Heart left ventricle (tissue), 16 donors: ENCODE results near the gene NODAL. TPM values are rescaled to one million over a fixed set of nuclear protein-coding genes. Genes with fewer than 3 reads are reported as not detected.

ENCODE experiments used
- ATAC-seq, 4 donors: fragments of 200-7000 bp; cut with Tn5 transposase; one replicate each; pipeline ENCODE4 v1.9.1; 2020 to 2022; ENCODE audit warnings: moderate library complexity in 4 of 4, mild to moderate bottlenecking in 3 of 4, moderate number of reproducible peaks in 1 of 4
- DNase-seq, 5 donors: peaks; one replicate each; pipeline ENCODE4 v3.0.0-alpha.2; 2020
- H3K27ac ChIP-seq, 12 donors: fragments of 200-600 bp; sonication (generic) in 4 of 12; one replicate each; pipeline versions ENCODE4 v1.5.0 to v1.8.0; 2016 to 2022; ENCODE audit warnings: mild to moderate bottlenecking in 2 of 12
- H3K27me3 ChIP-seq, 9 donors: fragments of 200-600 bp; sonication (generic) in 2 of 9; one replicate each; pipeline versions ENCODE4 v1.5.1 to v1.8.0; 2016 to 2022; ENCODE audit warnings: mild to moderate bottlenecking in 3 of 9
- H3K36me3 ChIP-seq, 9 donors: fragments of 200-600 bp; sonication (generic) in 2 of 9; one replicate each; pipeline versions ENCODE4 v1.5.0 to v1.8.0; 2018 to 2022; ENCODE audit warnings: mild to moderate bottlenecking in 2 of 9
- H3K4me1 ChIP-seq, 12 donors: fragments of 200-600 bp; sonication (generic) in 4 of 12; one replicate each; pipeline versions ENCODE4 v1.5.0 to v1.8.0; 2016 to 2022; ENCODE audit warnings: mild to moderate bottlenecking in 3 of 12
- H3K4me3 ChIP-seq, 12 donors: fragments of 200-600 bp; sonication (generic) in 4 of 12; one replicate each; pipeline versions ENCODE4 v1.5.0 to v1.8.0; 2017 to 2022; ENCODE audit warnings: mild to moderate bottlenecking in 9 of 12, moderate library complexity in 4 of 12
- H3K9me3 ChIP-seq, 12 donors: fragments of 200-600 bp; sonication (generic) in 4 of 12; one replicate each; pipeline versions ENCODE4 v1.5.0 to v1.8.0; 2016 to 2022; ENCODE audit warnings: mild to moderate bottlenecking in 1 of 12
- POLR2A ChIP-seq, 2 donors: fragments of 450-650 bp; IDR thresholded peaks; one replicate each; pipeline ENCODE4 v1.6.1; 2017; ENCODE audit warnings: antibody characterized with exemption in 2 of 2, mild to moderate bottlenecking in 2 of 2, moderate library complexity in 2 of 2
- whole genome bisulfite sequencing, 4 donors: extraction: QIAGEN DNeasy Blood & Tissue Kit in 2 of 4; methylation state at CpG; one replicate each; pipeline versions ENCODE4 v1.1.5 to v1.1.7; 2013 to 2018; 5-methylcytosine and 5-hydroxymethylcytosine counted together
- intact Hi-C, 10 donors: fragments of 100-400 bp; cut with DNase I; formaldehyde crosslinking; loops; one replicate each; pipeline versions ENCODE4 v1.11.1 to v1.14.2; 2022
- polyA plus RNA-seq, 2 donors: library from polyadenylated mRNA; stranded (reverse); fragments of 200-250 nt; gene quantifications; one replicate each; pipeline ENCODE4 v1.2.3, GENCODE V29; 2013
- total RNA-seq, 9 donors: library from RNA; depleted of rRNA in 2 of 9; stranded (reverse); fragments of >200 nt in 2 of 9; fragmentation: NEBNext Ultra II Directional in 3 of 9; extraction: Animal tissue kit (Norgen Biotek cat#: 25700) in 3 of 9; gene quantifications; one replicate each; pipeline versions ENCODE4 v1.1.0 to v1.2.4, GENCODE V29; 2016 to 2023
- TF ChIP-seq, protein P1 (sequence below), 12 donors: fragments of 200-600 bp; sonication (generic) in 4 of 12; IDR thresholded peaks; one replicate each; pipeline versions ENCODE4 v1.5.0 to v1.8.0; 2018 to 2022; ENCODE audit warnings: antibody characterized with exemption in 12 of 12, mild to moderate bottlenecking in 5 of 12
- donor health status: ischemic (EF 13 %, LVEDD 7.1; RV severe dilation, severe dysfunction).
- donor health status: healthy with polysubstance abuse.
- donor health status: DM: no; HTN: yes; CAD: no.
- donor health status: DM: no; HTN: no; CAD: no.
- donor health status: ischemic (EF 25% LVEDD 6.9; RV normal size, moderate dysfunction).
- donor health status: ischemic (EF 25% LVEDD 5.7; RV mildly dilated, moderate dysfunction).
- donor health status: healthy.
- donor health status: DM: yes; HTN: yes; CAD: no.
- donor health status: ischemic (EF 35%, LVEDD 5.7; RV mildly dilated, moderate dysfunction).
- donor health status: nonischemic (EF 11% LVEDD 7.7; RV severe dilation, severe dysfunction).
- donor health status: DM: yes; HTN: yes; CAD: no.
- donor health status: PGD.
- donor health status: ischemic (EF 29% LVEDD 5.4; RV normal size, mild dysfunction).
- donor health status: nonischemic (EF 23%, LVEDD 6.1; RV moderate dilation, normal function).

NODAL gene
- total and polyA plus RNA-seq, 11 donors: 0.22 to 0.37 TPM; not detected in 9

DNA sequence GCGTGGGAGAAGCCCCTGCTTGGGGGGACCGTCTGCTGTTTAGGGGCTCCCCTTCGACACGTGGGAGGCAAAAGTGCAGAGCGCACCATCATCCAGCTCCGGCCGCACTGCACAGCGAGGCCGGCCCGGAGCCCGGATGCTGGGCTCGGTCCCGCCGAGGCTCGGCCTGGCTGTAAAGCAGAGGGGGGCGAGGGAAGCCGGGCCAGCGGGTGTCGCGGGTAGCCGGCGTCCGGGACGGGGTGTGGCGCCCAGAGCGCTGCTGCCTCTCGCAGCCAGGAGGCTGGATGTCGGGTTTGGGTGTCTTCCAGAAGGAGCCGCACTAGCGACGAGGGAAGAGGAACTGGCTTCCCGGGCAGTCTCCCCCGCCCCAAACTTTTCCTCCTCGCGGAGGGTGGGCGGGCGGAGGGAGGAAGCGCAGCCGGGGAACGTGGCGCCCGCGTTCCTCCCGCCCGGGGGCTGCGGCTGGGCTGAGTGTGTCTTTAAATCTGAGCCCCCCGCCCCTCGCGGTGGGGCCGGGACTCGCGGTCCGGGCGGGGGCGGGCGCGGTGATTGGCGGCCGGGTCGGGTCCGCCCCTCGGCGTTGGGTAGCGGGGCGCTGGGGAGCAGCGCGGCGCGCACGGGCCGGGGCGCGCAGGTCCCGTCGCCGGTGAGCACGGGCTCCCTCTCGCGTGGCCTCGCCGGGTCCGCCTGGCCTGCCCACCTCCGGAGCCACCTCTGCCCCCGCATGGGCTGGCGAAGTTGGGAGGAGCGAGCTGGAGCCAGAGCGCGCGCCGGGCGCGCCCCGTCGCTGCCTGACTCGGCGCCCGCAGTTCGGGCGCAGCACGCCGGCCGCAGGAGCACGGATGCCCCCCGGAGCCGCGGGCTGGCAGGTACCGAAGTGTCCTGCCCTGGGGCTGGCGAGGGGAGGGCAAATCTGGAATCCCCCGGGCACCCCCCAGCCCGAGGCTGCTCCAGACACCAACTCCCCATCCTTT is 37.0 kb upstream of the NODAL start, which contains the start of gene PALD1:
Gene PALD1, plus strand, starts transcription at position 577 of the 974 bp plus-strand sequence. CDS start 47,185 bp downstream, outside the sequence.
- peak; percentile 26 to 68 (median 61) for ATAC-seq
- DNase-seq: peak; percentile 85 to 89 (median 87)
- H3K27me3 ChIP-seq: peaks cover 0 to 2% (median 0%) of the 10 kb centered on the region in 9 donors
- H3K9me3 ChIP-seq: no peaks in the 10 kb centered on the region
- intact Hi-C loops: loop anchor here in 3 of 10 donors (2.0 to 10.0 kb wide), 3 partner anchors 22 to 406 kb away; partner anchors contain the start of gene PCBD1 (in 1 of the 3)
- TF ChIP-seq, protein P1, sequence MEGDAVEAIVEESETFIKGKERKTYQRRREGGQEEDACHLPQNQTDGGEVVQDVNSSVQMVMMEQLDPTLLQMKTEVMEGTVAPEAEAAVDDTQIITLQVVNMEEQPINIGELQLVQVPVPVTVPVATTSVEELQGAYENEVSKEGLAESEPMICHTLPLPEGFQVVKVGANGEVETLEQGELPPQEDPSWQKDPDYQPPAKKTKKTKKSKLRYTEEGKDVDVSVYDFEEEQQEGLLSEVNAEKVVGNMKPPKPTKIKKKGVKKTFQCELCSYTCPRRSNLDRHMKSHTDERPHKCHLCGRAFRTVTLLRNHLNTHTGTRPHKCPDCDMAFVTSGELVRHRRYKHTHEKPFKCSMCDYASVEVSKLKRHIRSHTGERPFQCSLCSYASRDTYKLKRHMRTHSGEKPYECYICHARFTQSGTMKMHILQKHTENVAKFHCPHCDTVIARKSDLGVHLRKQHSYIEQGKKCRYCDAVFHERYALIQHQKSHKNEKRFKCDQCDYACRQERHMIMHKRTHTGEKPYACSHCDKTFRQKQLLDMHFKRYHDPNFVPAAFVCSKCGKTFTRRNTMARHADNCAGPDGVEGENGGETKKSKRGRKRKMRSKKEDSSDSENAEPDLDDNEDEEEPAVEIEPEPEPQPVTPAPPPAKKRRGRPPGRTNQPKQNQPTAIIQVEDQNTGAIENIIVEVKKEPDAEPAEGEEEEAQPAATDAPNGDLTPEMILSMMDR (IDR thresholded peaks at IDR 0.05): peak in 9 of 12 donors; percentile 23 to 60 (median 40)
- TF ChIP-seq POLR2A (IDR thresholded peaks at IDR 0.05): peak in 1 of 2 donors; percentile 23
- H3K36me3 ChIP-seq: no peaks in the 10 kb centered on the region
- peaks cover 12 to 63% (median 52%) of the 10 kb centered on the region in 12 donors for H3K4me1 ChIP-seq
- peak within 1 kb of the TSS; percentile 56 to 84 (median 66) for H3K4me3 ChIP-seq
- H3K27ac ChIP-seq: peak within 1 kb of the TSS; percentile 61 to 89 (median 76)
- 1 to 2% (median 1%) methylated on average over 49 to 110 of the region's 110 CpGs for WGBS, 4 donors

DNA sequence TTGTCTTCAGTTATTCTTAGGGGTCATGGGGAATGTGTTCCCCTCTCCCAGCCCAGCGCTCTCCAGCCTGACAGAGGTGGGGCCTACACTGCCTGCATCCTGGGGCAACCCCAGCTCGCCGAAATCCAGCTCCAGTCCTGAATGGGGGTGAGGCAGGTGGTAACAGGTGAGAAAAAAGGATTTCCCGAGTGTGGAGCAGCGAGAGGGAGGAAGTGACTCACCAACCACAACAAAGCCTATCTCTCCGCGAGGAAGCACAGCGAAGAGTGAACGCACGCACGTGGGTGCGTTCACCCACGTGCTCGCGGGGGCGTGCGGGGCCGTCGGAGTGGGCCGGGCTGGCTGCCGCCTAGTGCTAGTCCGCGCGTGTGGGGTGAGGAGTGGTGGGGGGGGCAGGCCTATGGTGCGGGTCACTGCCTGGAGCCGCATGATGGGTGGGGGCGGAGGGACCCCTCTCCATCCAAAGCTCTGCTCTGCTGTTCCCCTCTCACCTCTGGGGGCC is 36.2 kb upstream of the NODAL start:
- Histone ChIP-seq H3K4me3 (peak overlapping the region in 11 of 12 donors; percentile 56 to 84 (median 70)), H3K27ac (peak overlapping the region in 10 of 12 donors; percentile 67 to 89 (median 78)), H3K27me3 (peaks cover 0 to 5% (median 0%) of the 10 kb centered on the region in 9 donors), H3K4me1 (peaks cover 10 to 55% (median 44%) of the 10 kb centered on the region in 12 donors), H3K36me3 (no peaks in the 10 kb centered on the region), H3K9me3 (no peaks in the 10 kb centered on the region)
- intact Hi-C loops: loop anchor here in 3 of 10 donors (2.0 to 10.0 kb wide), 3 partner anchors 23 to 407 kb away; partner anchors contain the start of gene PCBD1 (in 1 of the 3)
- ATAC-seq (peak in 3 of 4 donors; percentile 2 to 23 (median 2)), DNase-seq (peak in 3 of 5 donors; percentile 15 to 73 (median 45))
- TF ChIP-seq, protein P1 (IDR thresholded peaks at IDR 0.05): no peak
- TF ChIP-seq POLR2A (IDR thresholded peaks at IDR 0.05): no peak
- 17 to 45% (median 27%) methylated on average over 22 to 27 of the region's 27 CpGs for WGBS, 4 donors

DNA sequence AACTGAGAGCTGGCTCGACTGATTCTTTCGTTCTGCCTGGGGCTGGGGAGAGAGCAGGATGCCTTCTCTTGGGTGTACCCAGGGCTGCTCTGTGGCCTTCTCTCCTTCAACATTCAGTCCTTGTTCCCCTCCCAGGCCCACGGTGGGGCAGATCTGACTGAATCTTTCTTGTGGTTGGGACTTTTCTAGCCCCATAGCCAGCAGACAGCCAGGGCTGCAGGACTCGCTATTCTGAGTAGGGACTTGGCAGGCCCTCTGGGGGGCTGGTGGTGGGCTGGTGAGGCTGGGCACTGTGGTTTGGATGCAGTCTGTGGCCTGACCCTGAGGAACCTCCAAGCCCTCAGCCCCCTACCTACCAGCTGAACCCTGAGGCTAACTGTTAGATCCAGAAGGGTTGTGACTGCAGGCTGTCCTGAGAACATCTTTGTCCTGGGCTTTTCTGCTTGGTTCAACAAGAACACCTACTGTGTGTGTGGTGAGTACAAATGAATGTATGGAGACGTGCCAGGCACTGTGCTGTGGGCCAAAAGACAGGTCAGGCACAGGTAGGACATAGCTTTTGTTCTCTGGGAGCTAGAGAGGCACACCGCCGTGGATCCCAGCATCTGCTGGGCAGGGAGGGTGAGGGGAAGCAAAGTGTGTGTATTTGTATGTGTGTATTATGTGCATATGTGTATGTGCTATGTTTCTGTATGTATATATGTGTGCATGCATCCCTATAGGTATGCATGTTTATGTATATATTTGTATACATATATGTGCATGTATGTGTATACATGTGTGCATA is 35.0 kb upstream of the NODAL start:
- TF ChIP-seq, protein P1 (IDR thresholded peaks at IDR 0.05): no peak
- TF ChIP-seq POLR2A (IDR thresholded peaks at IDR 0.05): no peak
- peak in 1 of 5 donors; percentile 54 for DNase-seq
- Histone ChIP-seq H3K36me3 (no peaks in the 10 kb centered on the region), H3K27ac (no peak overlapping the region), H3K4me3 (no peak overlapping the region), H3K9me3 (no peaks in the 10 kb centered on the region), H3K4me1 (peaks cover 1 to 43% (median 31%) of the 10 kb centered on the region in 12 donors), H3K27me3 (peaks cover 0 to 5% (median 0%) of the 10 kb centered on the region in 9 donors)
- intact Hi-C loops: loop anchor here in 3 of 10 donors (5.0 to 10.0 kb wide), 2 partner anchors 36 to 408 kb away; partner anchors contain the start of gene PCBD1 (in 1 of the 3)
- 74 to 81% (median 78%) methylated on average over 7 of the region's 7 CpGs for WGBS, 4 donors
- ATAC-seq: no peak
